HG02642 (cell line): Measurements from ENCODE around the gene CACNA1B.
"Not testable (repeated sequence)": the region's sequence is repeated elsewhere in the genome, so short reads cannot be mapped to it uniquely, and the experiment has no call there.

Experiments
- ATAC-seq: cut with Tn5 transposase; IDR thresholded peaks from one replicate; pipeline ENCODE4 v1.9.1; 2021; ENCODE audit warnings: mild to moderate bottlenecking; ENCODE audit not compliant: unreplicated experiment, poor library complexity

CACNA1B gene

GRCh38 chr9:138103111-138103848, 225.7 kb downstream of the CACNA1B start:
- no peak for ATAC-seq

GRCh38 chr9:138103849-138104206, 226.2 kb downstream of the CACNA1B start:
- ATAC-seq, result no peak

- no peak for ATAC-seq
Measured at GRCh38 chr9:138104251-138105122, 226.9 kb downstream of the CACNA1B start.

GRCh38 chr9:138105123-138105415, 227.5 kb downstream of the CACNA1B start:
- no peak for ATAC-seq

- no peak for ATAC-seq
Measured at GRCh38 chr9:138105561-138106505, 228.3 kb downstream of the CACNA1B start.

- not testable (repeated sequence) for ATAC-seq
Measured at GRCh38 chr9:138107039-138107438, 229.5 kb downstream of the CACNA1B start.

GRCh38 chr9:138111607-138112006, 234.0 kb downstream of the CACNA1B start:
- no peak for ATAC-seq

- ATAC-seq, result no peak
Measured at GRCh38 chr9:138112090-138112748, 234.6 kb downstream of the CACNA1B start.

- ATAC-seq, result no peak
Measured at GRCh38 chr9:138112791-138113600, 235.4 kb downstream of the CACNA1B start.

GRCh38 chr9:138113701-138114325, 236.2 kb downstream of the CACNA1B start:
- ATAC-seq, result not testable (repeated sequence)

- no peak for ATAC-seq
Measured at GRCh38 chr9:138114501-138115245, 237.1 kb downstream of the CACNA1B start.

- no peak for ATAC-seq
Measured at GRCh38 chr9:138115506-138115905, 237.9 kb downstream of the CACNA1B start.

- no peak for ATAC-seq
Measured at GRCh38 chr9:138116521-138116920, 238.9 kb downstream of the CACNA1B start.

- no peak for ATAC-seq
Measured at GRCh38 chr9:138117101-138117750, 239.6 kb downstream of the CACNA1B start.

- no peak for ATAC-seq
Measured at GRCh38 chr9:138117836-138118235, 240.3 kb downstream of the CACNA1B start.

GRCh38 chr9:138118601-138119071, 241.1 kb downstream of the CACNA1B start:
- no peak for ATAC-seq

GRCh38 chr9:138119202-138120027, 241.8 kb downstream of the CACNA1B start:
- no peak for ATAC-seq
